Memory B cell (primary cell): ENCODE results near the gene CDC14A.
"Not testable (repeated sequence)": the region's sequence is repeated elsewhere in the genome, so short reads cannot be mapped to it uniquely, and the experiment has no call there.

Experiments used
- ATAC-seq: fragments of 150-1000 bp; cut with Tn5 transposase; 2 replicates; pipeline ENCODE4 v1.10.0; 2021; ENCODE audit warnings: low read depth, mild to moderate bottlenecking, moderate library complexity
- DNase-seq, 2 donors: peaks; one replicate each; pipeline ENCODE4 v3.0.0; 2022; ENCODE audit warnings: low spot score in 2 of 2
- H3K27ac Mint-ChIP-seq: one replicate; pipeline ENCODE4 v1.8.0; 2022; ENCODE audit warnings: mild to moderate bottlenecking, moderate library complexity, mixed read lengths
- H3K27me3 Mint-ChIP-seq: one replicate; pipeline ENCODE4 v1.8.0; 2022; ENCODE audit warnings: mixed read lengths
- H3K36me3 Mint-ChIP-seq: one replicate; pipeline ENCODE4 v1.8.0; 2022; ENCODE audit warnings: mild to moderate bottlenecking, mixed read lengths
- H3K4me1 Mint-ChIP-seq: one replicate; pipeline ENCODE4 v1.8.0; 2022; ENCODE audit warnings: mixed read lengths
- H3K4me3 Mint-ChIP-seq: one replicate; pipeline ENCODE4 v1.8.0; 2022; ENCODE audit warnings: mild to moderate bottlenecking, moderate library complexity, mixed read lengths
- H3K9me3 Mint-ChIP-seq: one replicate; pipeline ENCODE4 v1.8.0; 2022; ENCODE audit warnings: mixed read lengths

CDC14A gene

GRCh38 chr1:100390531-100390930 lies 38.2 kb downstream of the CDC14A start:
- Mint-ChIP-seq H3K27ac (peak overlapping the region; percentile 25), H3K9me3 (no peaks in the 10 kb centered on the region), H3K36me3 (peaks cover 13% of the 10 kb centered on the region), H3K27me3 (no peaks in the 10 kb centered on the region), H3K4me1 (peaks cover 41% of the 10 kb centered on the region), H3K4me3 (no peak overlapping the region)
- no peak for DNase-seq
- ATAC-seq = no peak

- Mint-ChIP-seq H3K9me3 (no peaks in the 10 kb centered on the region), H3K36me3 (peaks cover 20% of the 10 kb centered on the region), H3K27ac (peak overlapping the region; percentile 18), H3K4me1 (peaks cover 38% of the 10 kb centered on the region), H3K4me3 (no peak overlapping the region), H3K27me3 (no peaks in the 10 kb centered on the region)
- DNase-seq = no peak
- ATAC-seq = peak; percentile 22
Observed at GRCh38 chr1:100391675-100392074, 39.4 kb downstream of the CDC14A start.

GRCh38 chr1:100392756-100393155 lies 40.5 kb downstream of the CDC14A start:
- H3K4me3 Mint-ChIP-seq = no peak overlapping the region
- H3K27me3 Mint-ChIP-seq = no peaks in the 10 kb centered on the region

GRCh38 chr1:100394285-100394684 lies 42.0 kb downstream of the CDC14A start:
- peaks cover 26% of the 10 kb centered on the region for H3K36me3 Mint-ChIP-seq
- peak overlapping the region; percentile 1 for H3K4me3 Mint-ChIP-seq

More at GRCh38 chr1:100392756-100393155, 40.5 kb downstream of the CDC14A start:
- ATAC-seq (no peak), DNase-seq (no peak)
- Mint-ChIP-seq H3K9me3 (no peaks in the 10 kb centered on the region), H3K4me1 (peaks cover 41% of the 10 kb centered on the region), H3K36me3 (peaks cover 22% of the 10 kb centered on the region), H3K27ac (peak overlapping the region; percentile 35)

GRCh38 chr1:100395913-100396312 lies 43.6 kb downstream of the CDC14A start:
- no peak for DNase-seq
- Mint-ChIP-seq H3K9me3 (no peaks in the 10 kb centered on the region), H3K4me1 (peaks cover 46% of the 10 kb centered on the region), H3K27me3 (no peaks in the 10 kb centered on the region), H3K27ac (peak overlapping the region; percentile 7), H3K4me3 (no peak overlapping the region), H3K36me3 (peaks cover 26% of the 10 kb centered on the region)
- ATAC-seq = no peak

More at GRCh38 chr1:100394285-100394684, 42.0 kb downstream of the CDC14A start:
- H3K9me3 Mint-ChIP-seq = no peaks in the 10 kb centered on the region
- peak overlapping the region; percentile 77 for H3K27ac Mint-ChIP-seq
- peak; percentile 31 for ATAC-seq
- H3K27me3 Mint-ChIP-seq = no peaks in the 10 kb centered on the region
- peaks cover 42% of the 10 kb centered on the region for H3K4me1 Mint-ChIP-seq
- DNase-seq = no peak

- no peak for DNase-seq
- no peak overlapping the region for H3K4me3 Mint-ChIP-seq
- no peaks in the 10 kb centered on the region for H3K27me3 Mint-ChIP-seq
- no peaks in the 10 kb centered on the region for H3K9me3 Mint-ChIP-seq
- H3K4me1 Mint-ChIP-seq = peaks cover 46% of the 10 kb centered on the region
- peak overlapping the region; percentile 65 for H3K27ac Mint-ChIP-seq
- ATAC-seq = no peak
- H3K36me3 Mint-ChIP-seq = peaks cover 25% of the 10 kb centered on the region
Observed at GRCh38 chr1:100396651-100397050, 44.3 kb downstream of the CDC14A start.

- Mint-ChIP-seq H3K4me3 (no peak overlapping the region), H3K27me3 (no peaks in the 10 kb centered on the region), H3K36me3 (peaks cover 25% of the 10 kb centered on the region), H3K27ac (peak overlapping the region; percentile 65), H3K4me1 (peaks cover 44% of the 10 kb centered on the region), H3K9me3 (no peaks in the 10 kb centered on the region)
- DNase-seq (no peak), ATAC-seq (no peak)
Observed at GRCh38 chr1:100397681-100398080, 45.4 kb downstream of the CDC14A start.

GRCh38 chr1:100398648-100399047 lies 46.3 kb downstream of the CDC14A start:
- Mint-ChIP-seq H3K27ac (peak overlapping the region; percentile 62), H3K36me3 (peaks cover 24% of the 10 kb centered on the region), H3K27me3 (no peaks in the 10 kb centered on the region), H3K4me1 (peaks cover 45% of the 10 kb centered on the region), H3K4me3 (no peak overlapping the region), H3K9me3 (no peaks in the 10 kb centered on the region)
- ATAC-seq (no peak), DNase-seq (no peak)

GRCh38 chr1:100400404-100400803 lies 48.1 kb downstream of the CDC14A start:
- H3K4me1 Mint-ChIP-seq = peaks cover 39% of the 10 kb centered on the region
- DNase-seq (peak; percentile 13 to 41), ATAC-seq (peak; percentile 99)
- peak overlapping the region; percentile 69 for H3K27ac Mint-ChIP-seq
- H3K9me3 Mint-ChIP-seq = no peaks in the 10 kb centered on the region
- H3K4me3 Mint-ChIP-seq = peak overlapping the region; percentile 37
- H3K27me3 Mint-ChIP-seq = no peaks in the 10 kb centered on the region
- peaks cover 18% of the 10 kb centered on the region for H3K36me3 Mint-ChIP-seq

GRCh38 chr1:100404821-100405220 lies 52.5 kb downstream of the CDC14A start:
- no peak for DNase-seq
- H3K36me3 Mint-ChIP-seq = peaks cover 22% of the 10 kb centered on the region
- ATAC-seq = no peak
- no peak overlapping the region for H3K4me3 Mint-ChIP-seq
- peaks cover 1% of the 10 kb centered on the region for H3K9me3 Mint-ChIP-seq
- peaks cover 42% of the 10 kb centered on the region for H3K4me1 Mint-ChIP-seq
- no peaks in the 10 kb centered on the region for H3K27me3 Mint-ChIP-seq
- H3K27ac Mint-ChIP-seq = no peak overlapping the region

GRCh38 chr1:100405902-100406301 lies 53.6 kb downstream of the CDC14A start:
- ATAC-seq, H3K9me3 Mint-ChIP-seq, H3K27ac Mint-ChIP-seq, H3K27me3 Mint-ChIP-seq, DNase-seq: not testable (repeated sequence)
- Mint-ChIP-seq H3K4me1 (peaks cover 36% of the 10 kb centered on the region), H3K36me3 (peaks cover 22% of the 10 kb centered on the region), H3K4me3 (peak overlapping the region; percentile 30)

- not testable (repeated sequence) for DNase-seq, H3K27me3 Mint-ChIP-seq, ATAC-seq, H3K27ac Mint-ChIP-seq, H3K9me3 Mint-ChIP-seq, H3K4me3 Mint-ChIP-seq
- H3K4me1 Mint-ChIP-seq = peaks cover 43% of the 10 kb centered on the region
- H3K36me3 Mint-ChIP-seq = peaks cover 25% of the 10 kb centered on the region
Observed at GRCh38 chr1:100407390-100407789, 55.1 kb downstream of the CDC14A start.

- no peak overlapping the region for H3K4me3 Mint-ChIP-seq
- ATAC-seq = no peak
- no peak for DNase-seq
- no peaks in the 10 kb centered on the region for H3K27me3 Mint-ChIP-seq
- peaks cover 15% of the 10 kb centered on the region for H3K36me3 Mint-ChIP-seq
- H3K27ac Mint-ChIP-seq = no peak overlapping the region
- H3K9me3 Mint-ChIP-seq = peaks cover 1% of the 10 kb centered on the region
- peaks cover 32% of the 10 kb centered on the region for H3K4me1 Mint-ChIP-seq
Observed at GRCh38 chr1:100411019-100411418, 58.7 kb downstream of the CDC14A start.

GRCh38 chr1:100411574-100411973 lies 59.3 kb downstream of the CDC14A start:
- Mint-ChIP-seq H3K9me3 (peaks cover 1% of the 10 kb centered on the region), H3K4me3 (no peak overlapping the region), H3K36me3 (peaks cover 20% of the 10 kb centered on the region), H3K4me1 (peaks cover 33% of the 10 kb centered on the region), H3K27me3 (no peaks in the 10 kb centered on the region), H3K27ac (no peak overlapping the region)
- ATAC-seq (no peak), DNase-seq (no peak)

- H3K36me3 Mint-ChIP-seq = peaks cover 22% of the 10 kb centered on the region
- H3K27me3 Mint-ChIP-seq = no peaks in the 10 kb centered on the region
- DNase-seq (no peak), ATAC-seq (no peak)
- H3K4me3 Mint-ChIP-seq = no peak overlapping the region
- H3K9me3 Mint-ChIP-seq = peaks cover under 1% of the 10 kb centered on the region
- H3K27ac Mint-ChIP-seq = no peak overlapping the region
- H3K4me1 Mint-ChIP-seq = peaks cover 29% of the 10 kb centered on the region
Observed at GRCh38 chr1:100413035-100413434, 60.7 kb downstream of the CDC14A start.
